HG03064 (cell line): Measurements from ENCODE around the gene DENND5A.
"Not testable (repeated sequence)": the region's sequence is repeated elsewhere in the genome, so short reads cannot be mapped to it uniquely, and the experiment has no call there.

Experiments
- ATAC-seq: cut with Tn5 transposase; IDR thresholded peaks from one replicate; pipeline ENCODE4 v1.9.1; 2021; ENCODE audit warnings: low read depth; ENCODE audit not compliant: unreplicated experiment

The DENND5A gene

DNA sequence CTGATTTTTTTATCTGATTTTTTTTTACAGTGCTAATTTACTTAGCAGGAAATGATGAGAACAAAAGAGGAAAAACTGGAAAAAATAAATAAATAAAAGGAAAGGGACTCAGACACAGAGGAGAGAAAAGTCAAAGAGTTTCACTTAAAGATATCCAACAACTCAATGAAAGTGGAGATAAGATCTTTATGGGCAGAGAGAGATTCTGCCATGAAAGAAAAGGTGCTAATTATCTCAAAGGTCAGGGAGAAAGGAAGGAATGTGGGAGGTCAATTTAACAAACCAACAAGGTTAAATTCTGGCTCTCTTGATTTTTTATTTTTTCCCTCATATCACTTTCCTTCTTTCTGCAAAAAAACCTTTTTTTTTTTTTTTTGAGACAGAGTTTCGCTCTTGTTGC is 86.0 kb downstream of the DENND5A start:
- ATAC-seq, result no peak

DNA sequence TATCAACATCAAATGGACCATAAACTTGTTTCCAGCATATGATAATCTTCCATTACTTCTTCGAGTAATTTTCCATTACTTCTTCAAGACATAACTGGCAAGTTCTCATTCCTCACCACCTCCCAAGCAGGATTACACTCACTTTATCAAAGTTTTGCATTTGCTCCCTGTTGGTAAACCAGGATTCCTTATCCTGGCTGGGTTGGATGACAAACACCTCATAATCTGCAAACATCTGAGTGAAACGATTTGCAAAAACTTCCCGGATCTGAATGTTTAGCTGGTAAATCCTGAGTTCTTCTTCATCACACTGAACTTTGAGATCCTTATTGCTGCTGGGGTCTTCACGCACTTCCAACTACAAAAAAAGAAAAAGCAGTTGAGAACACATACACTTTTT is 86.4 kb downstream of the DENND5A start:
- no peak for ATAC-seq

DNA sequence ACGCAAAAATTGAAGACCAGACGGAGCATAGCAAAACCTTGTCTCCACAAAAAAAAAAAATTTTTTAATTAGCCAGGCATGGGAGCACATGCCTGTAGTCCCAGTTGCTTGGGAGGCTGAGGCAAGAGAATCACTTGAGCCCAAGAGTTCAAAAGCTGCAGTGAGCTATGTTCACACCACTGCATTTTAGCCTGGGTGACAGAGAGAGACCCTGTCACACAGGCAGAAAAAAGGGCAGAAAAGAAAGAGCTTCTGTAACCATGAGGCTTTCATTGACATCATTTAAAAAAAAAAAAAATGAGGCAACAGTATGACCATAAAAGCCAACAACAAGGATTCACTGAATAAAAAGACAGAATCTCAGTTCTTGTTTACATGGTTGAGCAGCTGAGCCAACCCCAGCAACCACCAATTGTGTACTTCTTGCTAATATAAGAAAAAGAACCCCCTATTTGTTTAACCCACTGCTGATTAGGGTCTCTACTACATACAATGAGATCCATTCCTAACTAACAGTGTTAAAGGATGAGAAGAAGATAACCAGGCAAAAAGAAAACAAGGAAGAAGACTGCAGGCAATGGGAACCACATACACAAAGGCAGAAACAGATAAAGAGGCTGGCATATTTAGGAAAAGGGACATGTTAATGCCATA is 87.6 kb downstream of the DENND5A start:
- no peak for ATAC-seq

DNA sequence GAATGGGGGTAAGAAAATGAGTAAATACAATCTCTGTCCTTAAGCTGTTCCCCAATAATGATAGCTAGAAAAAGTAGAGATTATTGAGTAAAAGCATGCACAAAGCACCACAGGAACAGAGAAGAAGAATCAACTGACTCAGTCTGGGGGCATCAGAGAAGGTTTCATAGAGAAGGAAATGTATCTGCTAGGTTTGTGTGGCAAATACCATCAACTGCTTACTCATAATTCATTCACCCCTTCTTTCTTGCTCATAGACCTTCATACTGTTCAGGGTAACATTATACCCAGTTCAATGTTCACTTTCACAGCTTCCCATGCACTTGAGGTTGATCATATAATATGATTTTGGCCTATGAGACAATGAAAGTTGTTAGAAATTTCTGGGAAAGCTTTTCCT is 88.6 kb downstream of the DENND5A start:
- no peak for ATAC-seq

DNA sequence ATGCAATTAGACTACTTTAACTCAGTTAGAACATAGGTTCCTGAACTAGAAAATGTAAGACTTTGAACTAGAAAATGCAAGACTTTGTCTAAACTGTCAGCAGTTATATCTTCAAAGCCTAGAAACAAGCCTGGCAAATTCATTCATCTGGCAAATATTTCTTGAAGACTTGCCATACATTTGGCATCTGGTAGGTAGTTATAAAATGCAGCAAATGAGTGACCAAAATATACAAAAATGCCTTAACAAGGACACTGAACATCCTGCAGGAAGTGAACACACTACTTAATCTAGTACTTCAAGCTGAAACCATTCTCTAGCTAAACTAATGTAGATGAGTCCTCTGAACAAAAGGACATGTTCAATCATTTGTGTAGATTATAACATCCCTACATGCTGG is 89.0 kb downstream of the DENND5A start:
- no peak for ATAC-seq

DNA sequence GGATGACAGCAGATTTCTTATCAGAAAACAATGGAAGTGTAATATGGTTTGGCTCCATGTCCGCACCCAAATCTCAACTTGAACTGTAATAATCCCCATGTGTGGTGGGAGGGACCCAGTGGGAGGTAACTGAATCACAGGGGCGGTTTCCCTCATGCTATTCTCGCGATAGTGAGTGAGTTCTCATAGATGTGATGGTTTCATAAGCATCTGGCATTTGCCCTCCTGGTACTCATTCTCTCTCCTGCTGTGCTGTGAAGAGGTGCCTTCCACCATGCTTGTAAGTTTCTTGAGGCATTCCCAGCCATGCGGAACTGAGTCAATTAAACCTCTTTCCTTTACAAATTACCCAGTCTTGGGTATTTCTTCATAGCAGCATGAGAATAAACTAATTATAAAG is 92.8 kb downstream of the DENND5A start:
- no peak for ATAC-seq

DNA sequence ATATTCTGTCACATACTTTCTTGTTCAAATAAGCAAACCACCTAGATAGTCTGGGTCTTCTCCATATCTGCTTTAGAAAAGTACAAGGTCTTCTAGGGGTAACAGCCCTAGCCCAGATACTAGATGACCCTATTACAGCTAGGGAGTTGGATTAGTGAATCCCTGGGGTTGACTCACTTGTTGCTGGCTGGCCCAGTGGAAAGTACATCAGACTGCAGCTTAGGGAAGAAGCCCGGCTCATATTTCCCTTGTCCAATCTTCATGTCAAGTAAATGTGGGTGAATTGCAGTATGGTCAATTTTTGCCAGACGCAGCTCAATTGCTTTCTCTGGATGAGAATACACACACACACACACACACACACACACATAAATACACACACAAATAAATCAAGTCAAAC is 94.7 kb downstream of the DENND5A start:
- no peak for ATAC-seq

DNA sequence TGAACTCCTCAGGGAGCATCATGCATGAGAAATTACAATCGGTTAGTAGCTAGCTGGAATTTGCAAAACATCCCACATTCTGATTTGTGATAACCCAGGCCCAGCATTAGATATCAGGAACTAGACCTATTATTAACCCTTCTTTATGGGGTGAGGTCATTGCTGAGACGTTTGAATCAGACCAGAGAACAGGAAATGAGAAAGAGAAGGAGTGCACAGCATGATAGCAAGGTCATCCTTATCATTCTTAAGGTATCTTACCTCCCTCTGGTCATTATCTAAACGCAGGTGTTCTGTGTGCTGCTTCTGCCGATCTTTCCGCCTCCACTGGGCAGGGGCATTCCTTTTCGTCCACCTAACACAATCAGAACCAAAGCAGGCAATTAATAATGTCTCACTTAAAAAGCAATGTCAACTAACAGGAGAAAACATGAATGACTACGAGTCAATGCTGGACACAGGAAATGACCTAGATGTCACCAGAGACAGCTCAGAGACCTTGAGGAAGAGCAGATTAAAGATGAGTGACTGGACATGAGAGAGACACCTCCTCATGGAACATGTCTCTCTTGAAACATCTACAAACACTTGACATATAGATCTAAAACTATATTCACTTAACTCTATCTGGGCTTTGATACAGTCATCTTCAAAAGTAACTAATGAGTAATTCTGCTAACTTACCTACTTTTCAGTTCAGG is 95.4 kb downstream of the DENND5A start:
- no peak for ATAC-seq

DNA sequence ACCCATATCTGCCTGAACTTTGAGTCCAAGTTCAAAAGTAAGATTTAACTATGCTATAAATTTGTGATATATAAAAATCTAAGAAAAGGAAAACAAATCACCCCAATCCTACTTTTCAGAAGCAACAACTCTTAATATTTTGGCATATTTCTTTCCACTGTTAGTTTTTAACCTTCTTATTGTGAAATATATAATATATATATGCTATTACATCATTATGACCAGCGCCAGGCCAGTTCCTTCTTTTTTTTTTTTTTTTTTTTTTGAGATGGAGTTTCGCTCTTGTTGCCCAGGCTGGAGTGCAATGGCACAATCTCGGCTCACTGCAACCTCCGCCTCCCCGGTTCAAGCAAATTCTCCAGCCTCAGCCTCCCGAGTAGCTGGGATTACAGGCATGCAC is 103.2 kb downstream of the DENND5A start:
- ATAC-seq, result not testable (repeated sequence)

DNA sequence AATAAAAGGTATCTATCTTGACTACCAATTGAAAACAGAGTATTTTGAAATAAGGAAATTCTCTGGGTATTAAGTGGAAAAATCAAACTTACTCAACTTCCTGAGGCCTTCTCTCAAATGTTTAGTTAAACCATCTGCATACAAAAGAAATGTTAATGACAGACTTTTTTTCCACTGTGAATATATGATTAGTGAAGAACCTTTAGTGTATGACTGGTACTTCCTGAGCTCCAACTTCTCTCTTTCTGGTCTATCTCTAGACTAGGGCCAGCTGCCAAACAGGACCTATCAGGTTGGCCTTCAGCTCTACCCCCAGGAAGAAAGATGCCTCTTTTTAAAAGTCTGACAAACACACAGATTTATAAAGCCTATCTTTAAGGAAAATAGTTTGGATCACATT is 105.0 kb downstream of the DENND5A start:
- no peak for ATAC-seq

DNA sequence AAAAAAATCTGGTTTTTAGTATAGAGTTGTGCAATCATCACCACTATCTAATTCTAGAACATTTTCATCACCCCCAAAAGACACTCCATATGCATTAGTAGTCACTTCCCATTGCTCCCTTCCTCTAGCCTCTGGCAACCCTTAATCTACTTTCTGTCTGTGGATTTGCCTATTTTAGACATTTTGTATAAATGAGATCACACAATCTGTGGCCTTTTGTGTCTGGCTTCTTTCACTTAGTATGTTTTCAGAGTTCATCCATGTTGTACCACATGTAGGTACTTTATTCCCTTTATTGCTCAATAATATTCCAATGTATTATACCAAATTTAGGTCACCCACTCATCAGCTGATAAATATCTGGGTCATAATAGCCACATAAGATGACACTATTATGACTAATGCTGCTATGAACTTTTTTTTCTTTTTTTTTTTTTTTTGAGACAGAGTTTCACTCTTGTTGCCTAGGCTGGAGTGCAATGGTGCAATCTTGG is 106.2 kb downstream of the DENND5A start:
- ATAC-seq, result no peak

DNA sequence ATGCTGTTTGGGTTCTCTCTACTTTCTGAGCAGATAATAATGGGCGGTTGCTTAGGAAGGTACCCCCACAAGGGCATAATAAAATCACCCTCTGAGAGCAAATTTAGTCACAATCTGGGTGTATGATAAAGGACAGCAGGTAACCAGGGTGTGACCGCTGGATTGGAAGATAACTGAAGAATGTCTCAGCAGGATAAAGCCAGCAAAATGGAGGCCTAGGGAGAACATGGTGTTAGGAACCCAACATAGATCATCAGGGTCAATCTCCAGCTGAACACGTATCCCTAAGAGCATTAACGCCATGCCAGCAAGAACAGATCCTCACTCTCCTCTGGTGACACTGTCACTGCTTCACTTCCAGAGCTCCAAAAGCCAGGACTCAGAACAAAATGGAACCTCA is 109.2 kb downstream of the DENND5A start:
- no peak for ATAC-seq

DNA sequence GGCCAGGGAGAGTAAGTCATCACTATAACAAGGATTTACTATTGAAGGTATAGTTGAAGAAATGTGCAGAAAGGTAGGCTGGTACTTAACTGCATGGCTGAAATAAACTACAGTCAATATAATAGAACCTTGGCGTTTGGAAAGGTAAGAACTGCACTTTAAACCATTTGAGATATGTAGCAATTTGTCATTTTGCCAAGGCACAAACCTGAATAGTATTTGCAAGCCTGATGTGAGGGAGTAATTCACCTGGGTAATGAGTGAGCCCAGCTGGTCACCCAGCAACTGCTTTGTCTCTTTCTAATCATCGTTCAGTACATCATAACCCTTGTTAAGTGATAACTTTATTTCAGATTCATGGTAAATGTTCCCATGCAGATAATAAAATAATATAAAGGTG is 111.5 kb downstream of the DENND5A start:
- ATAC-seq, result no peak

DNA sequence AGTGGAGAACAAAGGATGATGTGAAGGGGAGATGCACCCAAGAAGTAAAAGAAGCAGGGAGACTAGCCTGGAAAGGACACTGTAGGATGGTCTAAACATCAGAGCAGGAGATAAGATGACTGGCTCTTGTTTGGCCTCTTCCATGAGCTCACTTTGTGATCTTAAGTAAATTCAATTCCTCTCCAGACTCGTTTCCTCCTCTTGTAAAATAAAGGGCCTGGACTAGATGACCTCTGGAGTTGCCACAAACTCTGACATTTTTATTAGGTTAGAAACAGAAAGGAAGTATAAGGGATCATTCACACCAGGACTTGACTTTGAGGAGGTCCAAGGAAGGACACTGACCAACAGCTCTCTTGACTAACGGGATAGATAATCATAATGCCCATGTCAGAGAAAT is 113.5 kb downstream of the DENND5A start:
- no peak for ATAC-seq

DNA sequence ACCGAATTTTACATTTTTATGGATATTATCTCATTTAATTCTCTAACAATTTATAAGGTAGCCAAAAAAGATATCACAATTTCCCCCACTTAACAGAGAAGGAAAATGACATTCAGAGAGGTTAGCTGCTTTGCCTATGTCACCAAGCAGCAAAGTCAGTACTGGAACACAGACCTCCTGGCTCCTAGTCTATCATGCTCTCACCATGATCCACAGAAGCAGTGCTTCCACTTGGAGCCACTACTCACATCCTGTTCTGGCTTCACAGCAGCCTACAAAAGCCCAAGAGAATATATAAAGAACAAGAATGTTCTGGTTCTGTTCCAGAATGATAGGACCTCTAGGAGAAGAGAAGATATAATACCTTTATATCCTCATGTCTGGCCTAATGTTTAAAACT is 114.2 kb downstream of the DENND5A start:
- no peak for ATAC-seq

DNA sequence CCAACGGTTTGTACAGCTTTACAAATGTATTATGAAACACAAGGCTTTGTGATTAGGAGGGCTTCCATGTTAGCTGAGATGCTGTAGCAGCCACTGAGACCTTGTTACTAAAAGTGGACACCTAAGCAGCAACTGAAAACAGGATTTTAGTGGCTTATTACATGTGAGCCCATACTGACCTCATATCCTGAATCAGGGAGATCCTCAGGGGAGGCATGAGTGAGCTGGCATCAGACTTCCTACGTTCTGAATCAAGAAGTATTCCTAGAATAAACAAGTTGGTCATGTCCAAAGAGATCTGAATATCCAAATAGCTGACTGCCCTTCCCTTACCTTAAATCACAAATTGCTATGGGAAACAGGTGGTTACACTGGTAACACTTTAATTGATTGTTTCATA is 114.6 kb downstream of the DENND5A start:
- no peak for ATAC-seq

DNA sequence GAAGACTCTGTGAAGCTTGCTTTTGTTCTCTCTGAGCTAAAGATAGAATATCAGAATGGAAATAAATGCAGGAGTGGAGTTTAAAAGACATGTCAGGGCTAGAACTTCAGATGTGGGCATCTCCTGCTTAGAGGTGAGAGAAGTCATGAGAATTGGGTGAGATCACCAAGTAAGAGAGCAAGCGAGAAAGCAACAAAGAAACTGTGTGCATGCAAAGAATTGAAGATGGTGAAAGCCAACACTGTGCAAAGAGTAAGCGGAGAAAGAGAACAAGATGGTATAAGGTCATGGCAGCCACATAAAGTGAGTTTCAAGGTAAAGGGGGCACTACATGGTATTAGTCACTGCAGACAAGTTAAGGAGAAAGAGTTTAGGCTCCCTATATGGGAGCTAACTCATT is 116.4 kb downstream of the DENND5A start:
- ATAC-seq, result no peak

DNA sequence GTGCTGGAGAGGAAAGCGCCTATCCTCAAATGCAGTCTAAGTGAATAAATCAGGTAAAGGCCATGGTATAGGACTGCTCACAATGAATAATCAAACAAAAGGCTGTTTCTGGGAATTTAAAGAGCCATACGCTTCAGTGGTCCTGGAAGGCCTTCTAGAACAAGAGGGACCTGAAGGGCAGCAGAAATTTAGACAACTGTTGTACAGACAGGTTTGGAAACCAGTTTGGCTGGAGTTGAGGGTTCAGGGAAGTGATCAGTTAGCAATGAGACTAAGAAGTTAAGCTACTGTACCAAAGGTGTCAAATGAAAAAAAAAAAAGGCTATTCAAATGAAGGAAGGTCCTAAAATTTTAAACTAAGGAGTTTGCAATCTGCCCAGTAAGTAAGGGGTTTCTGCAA is 117.1 kb downstream of the DENND5A start:
- ATAC-seq, result no peak

DNA sequence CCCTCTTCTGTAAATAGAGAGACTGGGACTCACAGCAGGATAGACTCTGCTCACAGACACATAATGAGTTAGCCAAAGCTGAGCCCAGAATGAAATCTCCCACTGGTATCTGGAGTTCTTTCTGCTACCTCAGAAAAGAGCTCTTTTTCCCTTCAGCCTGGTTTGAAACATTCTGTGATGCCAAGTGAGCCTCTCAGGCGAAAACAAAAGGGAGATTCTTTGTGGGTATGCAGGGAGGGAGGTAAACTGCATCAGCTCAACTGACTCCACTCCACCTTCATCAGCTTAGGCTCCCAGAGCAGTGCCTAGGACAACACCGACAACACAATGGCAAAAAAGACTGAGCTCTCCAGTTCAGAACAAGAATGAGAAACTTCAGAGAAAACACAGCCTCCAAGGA is 118.7 kb downstream of the DENND5A start:
- no peak for ATAC-seq

DNA sequence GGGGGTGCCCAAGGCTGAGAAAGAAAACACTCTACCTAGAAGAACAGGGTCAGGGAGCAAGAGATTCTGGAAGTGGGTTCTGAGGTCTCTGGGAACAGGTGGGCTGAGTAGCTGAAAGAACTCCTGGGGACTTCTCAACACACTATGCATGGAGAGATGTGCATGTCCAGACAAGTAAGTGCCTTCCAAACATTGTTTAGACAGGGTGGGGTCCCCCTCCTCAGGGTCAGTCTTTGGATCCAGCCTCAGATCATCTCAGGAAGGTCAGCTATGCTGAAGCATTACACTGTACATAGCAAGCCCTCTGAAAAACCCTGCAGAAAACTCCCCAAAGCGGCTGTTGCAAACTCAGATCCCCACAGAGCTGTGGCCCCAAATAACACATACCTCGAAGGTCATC is 119.9 kb downstream of the DENND5A start:
- ATAC-seq, result no peak

DNA sequence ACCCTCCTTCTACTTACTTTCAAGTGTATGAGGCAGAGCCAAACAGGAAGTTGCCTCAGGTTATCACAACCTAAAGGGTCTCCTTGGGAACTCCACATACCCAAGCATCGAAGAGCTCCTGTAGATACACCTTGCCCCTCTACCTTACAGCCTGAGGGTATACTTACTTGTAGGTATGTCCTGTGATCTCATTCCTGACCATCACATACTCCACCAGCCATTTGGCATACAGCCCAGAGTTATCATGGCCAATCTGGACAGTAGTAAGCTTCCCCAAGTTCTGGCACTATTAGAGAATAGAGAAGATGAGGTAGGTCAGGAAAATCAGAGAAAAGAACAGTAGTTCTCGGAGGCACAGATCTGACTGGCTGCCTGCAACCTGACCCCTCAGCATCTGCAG is 120.3 kb downstream of the DENND5A start:
- no peak for ATAC-seq

DNA sequence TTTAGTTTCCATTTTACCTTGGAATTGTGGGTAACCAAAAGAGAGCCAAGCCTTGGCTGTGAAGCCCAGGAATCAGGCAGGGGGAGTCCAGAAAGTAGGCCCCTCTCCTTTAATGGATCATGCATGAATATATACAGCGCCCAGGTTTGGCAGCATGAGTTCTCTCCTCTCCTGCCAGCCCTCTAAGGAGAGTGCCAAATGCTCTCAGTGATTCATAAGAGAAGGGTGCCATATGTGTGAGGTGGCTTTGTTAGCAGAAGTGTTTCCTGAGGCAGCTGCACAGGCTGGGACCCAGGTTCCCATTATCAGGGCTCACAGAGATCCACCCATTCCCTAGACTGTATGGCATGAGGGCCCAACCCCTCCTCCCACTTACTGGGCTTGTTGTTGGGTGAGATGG is 121.4 kb downstream of the DENND5A start:
- ATAC-seq, result no peak
